ENCODE measurements around the gene ZNF672.
"Not testable (repeated sequence)": the region's sequence is repeated elsewhere in the genome, so short reads cannot be mapped to it uniquely, and the experiment has no call there.

GRCh38 chr1:248889914-248890243, 51.9 kb downstream of the ZNF672 start:
- TF ChIP-seq, protein P1, sequence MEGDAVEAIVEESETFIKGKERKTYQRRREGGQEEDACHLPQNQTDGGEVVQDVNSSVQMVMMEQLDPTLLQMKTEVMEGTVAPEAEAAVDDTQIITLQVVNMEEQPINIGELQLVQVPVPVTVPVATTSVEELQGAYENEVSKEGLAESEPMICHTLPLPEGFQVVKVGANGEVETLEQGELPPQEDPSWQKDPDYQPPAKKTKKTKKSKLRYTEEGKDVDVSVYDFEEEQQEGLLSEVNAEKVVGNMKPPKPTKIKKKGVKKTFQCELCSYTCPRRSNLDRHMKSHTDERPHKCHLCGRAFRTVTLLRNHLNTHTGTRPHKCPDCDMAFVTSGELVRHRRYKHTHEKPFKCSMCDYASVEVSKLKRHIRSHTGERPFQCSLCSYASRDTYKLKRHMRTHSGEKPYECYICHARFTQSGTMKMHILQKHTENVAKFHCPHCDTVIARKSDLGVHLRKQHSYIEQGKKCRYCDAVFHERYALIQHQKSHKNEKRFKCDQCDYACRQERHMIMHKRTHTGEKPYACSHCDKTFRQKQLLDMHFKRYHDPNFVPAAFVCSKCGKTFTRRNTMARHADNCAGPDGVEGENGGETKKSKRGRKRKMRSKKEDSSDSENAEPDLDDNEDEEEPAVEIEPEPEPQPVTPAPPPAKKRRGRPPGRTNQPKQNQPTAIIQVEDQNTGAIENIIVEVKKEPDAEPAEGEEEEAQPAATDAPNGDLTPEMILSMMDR (IDR thresholded peaks at IDR 0.05) = not testable (repeated sequence)
- TF ChIP-seq POLR2A (IDR thresholded peaks at IDR 0.05) = not testable (repeated sequence)
